ENCODE data around the gene ADAMTS17.

The ADAMTS17 gene

GRCh38 chr15:100022806-100023205 lies 319.0 kb downstream of the ADAMTS17 start:
- H3F3A ChIP-seq (ENCODE audit: control insufficient read depth, insufficient read depth): no peaks in the 10 kb centered on the region
- no peaks in the 10 kb centered on the region for H3K79me2 ChIP-seq (ENCODE audit: control insufficient read depth, low read length)
- TF ChIP-seq EZH2phosphoT487 (IDR thresholded peaks at IDR 0.05; ENCODE audit: borderline replicate concordance, low read length): no peak
- TF ChIP-seq, protein P1, sequence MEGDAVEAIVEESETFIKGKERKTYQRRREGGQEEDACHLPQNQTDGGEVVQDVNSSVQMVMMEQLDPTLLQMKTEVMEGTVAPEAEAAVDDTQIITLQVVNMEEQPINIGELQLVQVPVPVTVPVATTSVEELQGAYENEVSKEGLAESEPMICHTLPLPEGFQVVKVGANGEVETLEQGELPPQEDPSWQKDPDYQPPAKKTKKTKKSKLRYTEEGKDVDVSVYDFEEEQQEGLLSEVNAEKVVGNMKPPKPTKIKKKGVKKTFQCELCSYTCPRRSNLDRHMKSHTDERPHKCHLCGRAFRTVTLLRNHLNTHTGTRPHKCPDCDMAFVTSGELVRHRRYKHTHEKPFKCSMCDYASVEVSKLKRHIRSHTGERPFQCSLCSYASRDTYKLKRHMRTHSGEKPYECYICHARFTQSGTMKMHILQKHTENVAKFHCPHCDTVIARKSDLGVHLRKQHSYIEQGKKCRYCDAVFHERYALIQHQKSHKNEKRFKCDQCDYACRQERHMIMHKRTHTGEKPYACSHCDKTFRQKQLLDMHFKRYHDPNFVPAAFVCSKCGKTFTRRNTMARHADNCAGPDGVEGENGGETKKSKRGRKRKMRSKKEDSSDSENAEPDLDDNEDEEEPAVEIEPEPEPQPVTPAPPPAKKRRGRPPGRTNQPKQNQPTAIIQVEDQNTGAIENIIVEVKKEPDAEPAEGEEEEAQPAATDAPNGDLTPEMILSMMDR (IDR thresholded peaks at IDR 0.05; ENCODE audit: low read depth, low read length, poor library complexity, severe bottlenecking): no peak
- no peak overlapping the region for H3K4me3 ChIP-seq (ENCODE audit: low read length)
- H3K4me1 ChIP-seq (ENCODE audit: control insufficient read depth, low read length): no peaks in the 10 kb centered on the region
- H3K9me2 ChIP-seq (replicated peaks; ENCODE audit: control insufficient read depth, low read length): no peaks in the 10 kb centered on the region
- H4K20me1 ChIP-seq (ENCODE audit: control insufficient read depth, insufficient read depth, low read depth, low read length): no peaks in the 10 kb centered on the region
- H3K9me3 ChIP-seq (ENCODE audit: control insufficient read depth, insufficient read depth, low read length): 0 out of 2 replicates have a peak, but pooled peaks cover 3% of the 10 kb centered on the region
- no peak overlapping the region for H3K4me2 ChIP-seq (ENCODE audit: low read length)
- no peaks in the 10 kb centered on the region for H3K36me3 ChIP-seq (ENCODE audit: control insufficient read depth, low read length)
- no peaks in the 10 kb centered on the region for H3K27me3 ChIP-seq (ENCODE audit: control insufficient read depth, low read length)
- H3K27ac ChIP-seq (ENCODE audit: low read depth, low read length): no peak overlapping the region

GRCh38 chr15:100022391-100022790 lies 319.4 kb downstream of the ADAMTS17 start:
- no peaks in the 10 kb centered on the region for H3K79me2 ChIP-seq (ENCODE audit: control insufficient read depth, low read length)
- no peaks in the 10 kb centered on the region for H3K9me2 ChIP-seq (replicated peaks; ENCODE audit: control insufficient read depth, low read length)
- no peak overlapping the region for H3K4me3 ChIP-seq (ENCODE audit: low read length)
- 0 out of 2 replicates have a peak, but pooled peaks cover 3% of the 10 kb centered on the region for H3K9me3 ChIP-seq (ENCODE audit: control insufficient read depth, insufficient read depth, low read length)
- H3K4me1 ChIP-seq (ENCODE audit: control insufficient read depth, low read length): no peaks in the 10 kb centered on the region
- H3K4me2 ChIP-seq (ENCODE audit: low read length): no peak overlapping the region
- TF ChIP-seq, protein P1 (IDR thresholded peaks at IDR 0.05; ENCODE audit: low read depth, low read length, poor library complexity, severe bottlenecking): no peak
- no peak for TF ChIP-seq EZH2phosphoT487 (IDR thresholded peaks at IDR 0.05; ENCODE audit: borderline replicate concordance, low read length)
- no peaks in the 10 kb centered on the region for H3K36me3 ChIP-seq (ENCODE audit: control insufficient read depth, low read length)
- no peaks in the 10 kb centered on the region for H3F3A ChIP-seq (ENCODE audit: control insufficient read depth, insufficient read depth)
- no peaks in the 10 kb centered on the region for H4K20me1 ChIP-seq (ENCODE audit: control insufficient read depth, insufficient read depth, low read depth, low read length)
- no peaks in the 10 kb centered on the region for H3K27me3 ChIP-seq (ENCODE audit: control insufficient read depth, low read length)
- no peak overlapping the region for H3K27ac ChIP-seq (ENCODE audit: low read depth, low read length)

- H3K36me3 ChIP-seq (ENCODE audit: control insufficient read depth, low read length): no peaks in the 10 kb centered on the region
- no peak for TF ChIP-seq EZH2phosphoT487 (IDR thresholded peaks at IDR 0.05; ENCODE audit: borderline replicate concordance, low read length)
- TF ChIP-seq, protein P1 (IDR thresholded peaks at IDR 0.05; ENCODE audit: low read depth, low read length, poor library complexity, severe bottlenecking): no peak
- H3F3A ChIP-seq (ENCODE audit: control insufficient read depth, insufficient read depth): no peaks in the 10 kb centered on the region
- no peaks in the 10 kb centered on the region for H3K27me3 ChIP-seq (ENCODE audit: control insufficient read depth, low read length)
- no peaks in the 10 kb centered on the region for H3K9me2 ChIP-seq (replicated peaks; ENCODE audit: control insufficient read depth, low read length)
- H4K20me1 ChIP-seq (ENCODE audit: control insufficient read depth, insufficient read depth, low read depth, low read length): no peaks in the 10 kb centered on the region
- 0 out of 2 replicates have a peak, but pooled peaks cover 3% of the 10 kb centered on the region for H3K9me3 ChIP-seq (ENCODE audit: control insufficient read depth, insufficient read depth, low read length)
- no peak overlapping the region for H3K4me2 ChIP-seq (ENCODE audit: low read length)
- no peaks in the 10 kb centered on the region for H3K4me1 ChIP-seq (ENCODE audit: control insufficient read depth, low read length)
- no peaks in the 10 kb centered on the region for H3K79me2 ChIP-seq (ENCODE audit: control insufficient read depth, low read length)
- no peak overlapping the region for H3K4me3 ChIP-seq (ENCODE audit: low read length)
- no peak overlapping the region for H3K27ac ChIP-seq (ENCODE audit: low read depth, low read length)
These were observed 320.1 kb downstream of the ADAMTS17 start for GRCh38 chr15:100021653-100022052.

Measured in DOHH2 (cell line).